ENCODE data around the gene CD99L2.
"Not testable (repeated sequence)": the region's sequence is repeated elsewhere in the genome, so short reads cannot be mapped to it uniquely, and the experiment has no call there.

The CD99L2 gene

DNA sequence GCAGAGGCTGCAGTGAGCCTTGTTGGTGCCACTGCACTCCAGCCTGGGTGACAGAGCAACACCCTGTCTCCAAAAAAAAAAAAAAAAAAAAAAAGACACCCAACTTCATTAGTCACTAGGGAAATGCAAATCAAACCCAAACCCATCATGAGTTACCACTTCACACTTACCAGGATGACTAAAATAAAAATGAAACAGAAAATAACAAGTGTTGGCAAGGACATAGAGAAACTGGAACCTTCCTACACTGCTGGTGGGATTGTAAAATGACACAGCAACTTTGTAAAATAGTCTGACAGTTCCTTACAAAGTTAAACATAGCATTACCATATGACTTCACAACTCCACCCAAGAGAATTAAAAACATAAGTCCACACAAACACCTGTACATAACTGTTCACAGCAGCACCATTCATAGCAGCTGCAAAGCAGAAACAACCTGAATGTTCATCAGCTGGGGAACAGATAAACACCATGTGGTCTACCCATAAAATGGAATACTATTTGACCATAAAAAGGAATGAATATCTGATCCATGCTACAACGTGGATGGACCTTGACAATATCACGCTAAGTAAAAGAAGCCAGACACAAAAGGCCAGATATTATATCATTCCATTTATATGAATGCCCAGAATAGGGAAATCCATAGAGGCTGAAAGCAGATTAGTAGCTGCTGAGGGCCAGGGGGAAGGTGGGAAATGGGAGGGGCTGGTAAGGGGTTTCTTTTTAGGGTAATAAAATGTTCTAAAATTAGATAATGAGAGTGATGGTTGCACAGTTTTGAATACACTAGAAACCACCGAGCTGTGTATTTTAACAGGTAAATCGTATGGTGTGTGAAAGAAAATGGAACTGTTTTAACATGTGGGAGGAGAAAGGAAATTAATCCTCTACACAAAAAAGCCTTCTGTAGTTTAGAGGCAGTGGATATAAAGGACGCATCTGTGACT is 18.3 kb downstream of the CD99L2 start:
- no peaks in the 10 kb centered on the region for H3K9me2 ChIP-seq (ENCODE audit: low read depth, low read length)
- no peaks in the 10 kb centered on the region for H3F3A ChIP-seq (ENCODE audit: insufficient read depth, low read length)
- H3K9me3 ChIP-seq (ENCODE audit: low read length) = no peaks in the 10 kb centered on the region
- H3K4me3 ChIP-seq (ENCODE audit: low read depth, low read length, poor library complexity, severe bottlenecking) = no peak overlapping the region
- H3K4me2 ChIP-seq (ENCODE audit: low read length) = no peak overlapping the region
- H3K9ac ChIP-seq (ENCODE audit: low read length) = no peak overlapping the region
- H3K4me1 ChIP-seq (ENCODE audit: insufficient read depth, low read length, severe bottlenecking) = no peaks in the 10 kb centered on the region
- no peak overlapping the region for H2AFZ ChIP-seq (ENCODE audit: low read length)
- no peaks in the 10 kb centered on the region for H3K79me2 ChIP-seq (ENCODE audit: insufficient read depth, low read length)
- H3K27me3 ChIP-seq (ENCODE audit: insufficient read depth, low read length) = no peaks in the 10 kb centered on the region
- peaks cover 4% of the 10 kb centered on the region; the same call in 1 of the 2 replicates for H3K36me3 ChIP-seq (ENCODE audit: insufficient read depth, low read length)
- no peaks in the 10 kb centered on the region for H4K20me1 ChIP-seq (ENCODE audit: insufficient read depth, low read length)
- TF ChIP-seq EZH2 (IDR thresholded peaks at IDR 0.05; ENCODE audit: borderline replicate concordance, low read length) (no peak), CTCF (IDR thresholded peaks at IDR 0.05; ENCODE audit: low read length) (no peak)
- no peak overlapping the region for H3K27ac ChIP-seq (ENCODE audit: low read depth, low read length, poor library complexity, severe bottlenecking)

DNA sequence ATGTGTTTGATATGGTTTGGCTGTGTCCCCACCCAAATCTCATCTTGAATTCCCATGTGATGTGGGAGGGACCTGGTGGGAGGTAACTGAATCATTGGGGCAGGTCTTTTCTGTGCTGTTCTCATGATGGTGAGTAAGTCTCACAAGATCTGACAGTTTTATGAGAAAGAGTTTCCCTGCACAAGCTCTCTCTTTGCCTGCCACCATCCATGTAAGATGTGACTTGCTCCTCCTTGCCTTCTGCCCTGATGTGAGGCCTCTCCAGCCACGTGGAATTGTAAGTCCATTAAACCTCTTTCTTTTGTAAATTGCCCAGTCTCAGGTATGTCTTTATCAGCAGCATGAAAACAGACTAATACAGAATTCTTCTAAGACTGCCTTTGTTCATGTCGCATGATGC is 22.8 kb downstream of the CD99L2 start:
- not testable (repeated sequence) for H3K9ac ChIP-seq (ENCODE audit: low read length); H3K27me3 ChIP-seq (ENCODE audit: insufficient read depth, low read length); H3K27ac ChIP-seq (ENCODE audit: low read depth, low read length, poor library complexity, severe bottlenecking); H3K9me2 ChIP-seq (ENCODE audit: low read depth, low read length); H3K4me2 ChIP-seq (ENCODE audit: low read length); H4K20me1 ChIP-seq (ENCODE audit: insufficient read depth, low read length); H3K4me1 ChIP-seq (ENCODE audit: insufficient read depth, low read length, severe bottlenecking); H2AFZ ChIP-seq (ENCODE audit: low read length); H3K36me3 ChIP-seq (ENCODE audit: insufficient read depth, low read length); H3K79me2 ChIP-seq (ENCODE audit: insufficient read depth, low read length); H3F3A ChIP-seq (ENCODE audit: insufficient read depth, low read length); H3K4me3 ChIP-seq (ENCODE audit: low read depth, low read length, poor library complexity, severe bottlenecking); H3K9me3 ChIP-seq (ENCODE audit: low read length)

- Histone ChIP-seq H3K27ac (ENCODE audit: low read depth, low read length, poor library complexity, severe bottlenecking) (no peak overlapping the region), H3K9me2 (ENCODE audit: low read depth, low read length) (no peaks in the 10 kb centered on the region), H3K79me2 (ENCODE audit: insufficient read depth, low read length) (no peaks in the 10 kb centered on the region), H3K9me3 (ENCODE audit: low read length) (no peaks in the 10 kb centered on the region), H3K4me3 (ENCODE audit: low read depth, low read length, poor library complexity, severe bottlenecking) (no peak overlapping the region), H3K4me2 (ENCODE audit: low read length) (no peak overlapping the region), H3F3A (ENCODE audit: insufficient read depth, low read length) (no peaks in the 10 kb centered on the region), H4K20me1 (ENCODE audit: insufficient read depth, low read length) (no peaks in the 10 kb centered on the region), H3K9ac (ENCODE audit: low read length) (no peak overlapping the region), H3K36me3 (ENCODE audit: insufficient read depth, low read length) (peaks cover 4% of the 10 kb centered on the region; the same call in 1 of the 2 replicates), H2AFZ (ENCODE audit: low read length) (no peak overlapping the region), H3K4me1 (ENCODE audit: insufficient read depth, low read length, severe bottlenecking) (peaks cover 6% of the 10 kb centered on the region), H3K27me3 (ENCODE audit: insufficient read depth, low read length) (no peaks in the 10 kb centered on the region)
- TF ChIP-seq EZH2 (IDR thresholded peaks at IDR 0.05; ENCODE audit: borderline replicate concordance, low read length) (no peak), CTCF (IDR thresholded peaks at IDR 0.05; ENCODE audit: low read length) (no peak)
Measured at GRCh38 chrX:150874448-150874847, 24.0 kb downstream of the CD99L2 start.
